Measurements from ENCODE around the gene XXYLT1.
A peak's percentile ranks its signal among the peaks of the same experiment; 100 is the strongest.

The XXYLT1 gene

DNA sequence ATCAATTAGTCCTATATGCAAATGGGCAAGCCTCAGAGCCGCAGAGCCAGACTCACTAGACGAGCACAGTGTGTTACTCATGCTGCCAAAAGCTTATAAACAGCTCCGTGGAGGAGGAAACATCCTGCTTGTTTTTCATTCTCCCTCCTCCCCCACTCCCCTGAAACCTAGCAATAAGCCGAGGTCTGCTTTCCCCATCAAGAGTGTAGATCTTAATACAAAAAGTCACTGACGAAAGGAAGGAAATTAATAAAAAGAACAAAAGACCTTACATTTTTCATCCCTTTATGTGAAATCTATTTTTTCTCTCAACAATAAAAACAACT is 88.5 kb downstream of the XXYLT1 start:
- peak; percentile 67 for DNase-seq

DNA sequence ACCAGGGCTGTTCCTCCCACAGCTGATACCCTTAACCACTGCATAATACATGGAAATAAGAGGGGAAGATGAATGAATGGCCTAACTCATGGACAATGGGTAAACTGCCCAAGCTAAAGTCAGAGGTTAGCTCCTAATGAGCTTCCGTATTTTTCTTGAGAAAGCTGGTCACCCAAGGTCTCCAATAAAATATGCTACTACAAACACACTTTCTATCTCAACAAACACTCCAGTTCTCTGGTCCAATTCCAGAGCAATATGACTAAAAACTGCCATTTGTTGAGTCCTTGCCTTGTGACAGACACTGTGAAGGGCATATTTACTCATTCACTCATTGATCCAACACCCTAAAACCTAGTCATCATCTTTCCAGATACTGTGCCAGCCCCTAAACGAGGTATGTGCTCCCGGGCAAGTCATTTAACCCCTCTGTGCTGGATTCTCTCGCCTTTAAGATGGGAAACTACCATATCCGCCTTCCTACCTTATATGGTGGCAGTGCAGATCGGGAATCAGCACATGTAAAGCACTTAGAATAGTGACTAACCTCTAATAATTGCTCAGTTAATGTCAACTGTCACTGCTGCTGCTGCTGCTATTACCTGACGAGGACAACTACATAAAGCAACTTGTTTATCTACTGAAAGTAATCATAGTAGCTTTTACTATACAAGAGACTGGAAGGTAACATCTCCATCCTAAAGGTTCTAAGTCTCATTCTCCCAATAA is 89.1 kb downstream of the XXYLT1 start:
- no peak for DNase-seq

DNA sequence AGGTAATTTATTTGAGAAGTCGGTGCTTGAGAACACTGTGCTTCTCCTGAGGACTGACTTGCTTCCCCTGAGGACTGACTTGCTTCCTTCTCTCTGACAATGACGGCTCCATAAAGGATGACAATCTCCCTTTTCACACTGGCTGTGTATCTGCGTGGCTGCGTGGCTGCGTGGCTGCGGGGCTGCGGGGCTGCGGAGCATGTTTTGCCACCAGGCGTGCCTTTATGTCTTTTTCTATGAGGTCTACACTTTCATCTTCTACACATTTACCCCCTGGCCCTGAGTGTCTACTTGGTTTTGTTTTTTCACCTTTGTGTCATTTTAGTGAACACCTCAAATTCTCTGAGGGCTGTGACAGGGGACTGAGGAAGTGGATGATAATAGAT is 89.9 kb downstream of the XXYLT1 start:
- no peak for DNase-seq

DNA sequence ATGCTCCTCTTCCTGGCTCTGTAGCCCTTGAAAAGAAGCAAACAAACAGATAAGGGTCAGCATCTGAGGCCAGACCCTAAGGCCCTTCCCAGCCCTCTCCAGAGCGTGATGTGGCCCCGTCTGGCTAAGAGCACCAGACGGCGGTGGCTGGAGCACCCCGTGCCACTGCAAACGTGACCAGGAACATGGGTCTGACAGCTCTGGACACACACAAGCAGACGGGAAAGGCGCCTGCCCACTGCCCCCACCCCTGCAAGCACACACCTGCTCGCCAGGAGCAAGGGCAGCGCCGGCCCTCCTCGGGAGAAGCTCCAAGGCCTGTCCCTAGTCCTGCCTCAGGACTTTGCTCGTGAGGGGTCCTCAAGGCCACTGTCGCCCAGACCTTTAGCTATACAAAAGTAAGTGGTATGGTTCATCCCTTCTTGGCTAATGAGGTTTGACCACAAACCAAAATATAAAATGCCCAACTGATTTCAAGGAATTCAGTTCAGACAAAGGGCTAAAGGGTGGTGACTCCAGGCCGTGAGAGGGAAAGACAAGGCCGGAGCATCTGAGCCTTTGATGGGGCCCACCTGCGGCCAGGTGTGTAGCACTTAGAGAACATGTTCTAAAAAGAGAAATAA is 90.4 kb downstream of the XXYLT1 start:
- no peak for DNase-seq

DNA sequence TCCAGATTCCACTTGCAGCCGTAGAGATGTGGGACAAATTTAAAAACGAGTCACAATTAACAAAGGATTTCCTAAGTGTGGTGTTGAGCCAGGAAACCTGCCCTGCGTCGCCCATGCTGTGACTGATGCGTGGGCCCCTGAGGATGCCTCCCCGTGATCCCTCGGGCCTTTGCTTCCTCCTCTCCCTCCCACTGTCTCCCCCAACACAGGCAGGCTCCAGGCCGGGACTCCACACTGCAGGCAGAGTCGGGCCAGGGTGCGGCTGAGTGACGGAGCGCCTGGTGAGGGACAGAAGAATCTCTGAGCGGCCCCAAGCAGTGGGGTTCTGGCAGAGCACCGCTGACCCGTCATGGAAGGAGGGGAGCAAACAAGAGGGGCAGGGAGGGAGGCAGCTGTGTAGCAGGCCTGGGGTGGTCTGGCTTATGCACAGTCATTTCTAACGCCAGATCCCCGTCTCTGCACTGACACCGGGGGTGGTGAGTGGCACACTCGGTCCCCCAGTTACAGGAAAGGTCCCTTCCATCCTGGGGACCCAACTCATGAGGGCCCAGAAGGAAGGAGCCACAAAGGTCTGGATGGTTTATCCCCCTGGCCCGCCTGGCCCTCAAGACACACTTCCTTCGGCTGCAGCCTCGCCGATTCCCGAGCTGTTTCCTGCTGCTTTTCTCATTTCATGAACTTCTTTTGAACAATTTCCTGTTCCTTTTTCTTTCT is 91.0 kb downstream of the XXYLT1 start:
- DNase-seq = no peak

DNA sequence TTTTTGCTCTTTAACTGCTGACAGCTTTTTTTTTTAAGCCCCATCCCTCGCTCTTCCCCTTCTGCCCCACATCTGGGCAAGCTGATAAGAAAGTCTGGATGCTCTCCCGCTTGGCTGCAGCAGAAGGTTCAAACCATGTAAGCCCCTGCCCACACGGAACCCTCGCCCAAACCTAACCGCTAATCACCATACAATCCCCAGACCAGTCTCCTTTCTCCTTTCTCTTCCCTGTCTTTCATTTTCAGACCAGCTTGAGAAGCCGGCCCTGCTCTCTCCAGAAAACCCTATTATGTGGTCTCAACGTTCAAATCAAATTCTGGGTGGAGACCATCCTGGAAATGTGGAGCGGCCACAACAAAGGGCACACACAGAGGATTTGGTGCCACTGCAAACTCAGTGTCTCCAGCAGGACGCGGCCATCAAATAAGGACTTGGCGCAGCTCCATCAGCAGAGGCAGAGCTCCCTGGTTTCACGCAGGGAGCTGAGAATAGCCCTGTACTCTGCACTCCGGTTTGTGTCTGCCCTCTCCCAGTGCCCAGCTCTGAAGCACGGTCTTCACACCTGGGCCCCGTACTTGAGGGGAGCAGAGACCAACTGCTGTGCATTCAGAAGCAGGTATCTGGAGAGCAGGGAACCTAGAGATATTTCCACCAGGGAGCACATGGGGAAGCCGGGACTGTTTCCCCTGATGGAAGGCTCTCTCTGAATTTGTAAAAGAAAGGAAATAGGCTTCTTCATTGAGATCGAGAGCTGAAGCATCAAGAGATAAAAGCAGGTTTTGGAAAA is 92.6 kb downstream of the XXYLT1 start:
- no peak for DNase-seq

DNA sequence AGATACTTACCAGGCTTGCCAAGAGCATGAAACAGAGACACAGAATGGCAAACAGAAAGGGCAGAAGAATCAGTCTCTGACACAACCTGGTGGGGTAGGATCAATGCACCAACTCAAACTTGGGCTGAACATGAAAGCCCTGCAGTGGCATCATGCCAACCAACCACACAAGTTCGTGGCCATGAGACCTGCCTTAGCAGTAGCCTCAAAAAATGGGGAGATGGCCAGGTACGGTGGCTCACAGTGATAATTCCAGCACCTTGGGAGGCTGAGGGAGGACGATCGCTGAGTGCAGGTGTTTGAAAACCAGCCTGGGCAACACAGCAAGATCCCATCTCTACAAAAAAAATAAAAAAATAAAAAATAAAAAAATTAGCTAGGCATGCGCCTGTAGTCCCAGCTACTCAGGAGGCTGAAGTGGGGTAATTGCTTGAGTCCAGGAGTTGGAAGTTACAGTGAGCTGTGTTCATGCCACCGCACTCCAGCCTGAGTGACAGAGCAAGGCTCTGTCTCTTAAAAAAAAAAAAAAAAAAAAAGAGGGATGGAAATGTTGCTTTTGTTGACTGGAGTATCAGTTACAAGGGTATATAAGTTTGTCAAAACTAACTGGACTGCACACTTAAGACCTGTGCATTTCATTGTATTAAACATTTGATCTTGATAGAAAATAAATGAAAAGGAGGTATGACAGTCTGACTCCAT is 93.4 kb downstream of the XXYLT1 start:
- no peak for DNase-seq

DNA sequence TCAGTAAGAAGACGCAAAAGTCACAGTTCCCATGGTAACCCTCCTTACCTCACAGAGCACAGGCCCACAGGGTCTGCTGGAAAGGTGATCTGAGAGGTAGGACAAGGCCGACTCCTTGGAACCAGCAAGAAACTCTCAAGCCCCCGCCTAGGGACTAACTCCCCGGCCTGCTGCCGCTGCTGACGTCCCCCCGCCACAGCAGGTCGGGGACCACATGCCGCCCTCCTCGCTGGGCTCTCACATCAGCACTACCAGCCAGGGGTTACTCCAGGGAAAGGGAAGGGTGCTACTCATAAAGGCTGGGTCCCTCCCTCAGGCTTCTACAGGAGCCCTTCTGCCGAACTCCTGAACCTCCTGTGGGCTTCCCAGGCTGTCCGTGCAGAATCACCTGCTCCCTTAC is 94.2 kb downstream of the XXYLT1 start:
- DNase-seq = no peak

DNA sequence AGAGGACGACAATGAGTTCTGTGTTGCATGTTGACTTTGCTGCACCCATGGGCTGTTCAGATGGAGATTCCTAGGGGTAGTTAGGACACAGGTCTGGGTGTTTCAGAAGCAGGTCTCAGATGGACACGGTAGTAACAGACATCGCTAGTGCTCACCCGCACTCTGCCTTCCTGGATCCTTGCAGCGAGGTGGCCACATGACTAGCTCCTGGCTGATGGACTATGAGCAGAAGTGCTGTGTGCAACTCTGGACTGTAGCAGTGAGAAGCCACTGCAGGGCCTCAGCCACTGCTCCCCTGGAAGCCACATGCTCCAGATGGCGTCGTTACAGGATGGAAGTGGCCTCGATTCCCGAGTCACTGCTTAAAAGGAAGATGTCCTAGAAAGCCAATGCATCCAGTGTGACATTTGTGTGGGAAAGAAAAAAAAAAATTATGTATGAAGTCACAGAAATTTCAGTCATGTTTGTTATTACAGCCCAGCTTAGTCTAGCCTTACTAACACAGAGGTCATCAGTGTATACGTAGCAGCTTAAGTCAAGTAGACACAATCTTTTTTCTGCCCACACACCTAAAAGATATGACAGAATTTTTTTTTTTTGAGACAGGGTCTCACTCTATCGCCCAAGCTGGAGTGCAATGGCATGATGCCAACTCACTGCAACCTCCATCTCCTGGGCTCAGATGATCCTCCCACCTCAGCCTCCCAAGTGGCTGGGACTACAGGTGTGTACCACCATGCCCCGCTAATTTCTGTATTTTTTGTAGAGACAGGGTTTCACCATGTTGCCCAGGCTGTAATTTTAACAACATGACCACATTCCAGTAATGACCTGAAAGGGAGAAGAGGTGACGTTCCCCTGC is 95.3 kb downstream of the XXYLT1 start:
- DNase-seq = no peak

DNA sequence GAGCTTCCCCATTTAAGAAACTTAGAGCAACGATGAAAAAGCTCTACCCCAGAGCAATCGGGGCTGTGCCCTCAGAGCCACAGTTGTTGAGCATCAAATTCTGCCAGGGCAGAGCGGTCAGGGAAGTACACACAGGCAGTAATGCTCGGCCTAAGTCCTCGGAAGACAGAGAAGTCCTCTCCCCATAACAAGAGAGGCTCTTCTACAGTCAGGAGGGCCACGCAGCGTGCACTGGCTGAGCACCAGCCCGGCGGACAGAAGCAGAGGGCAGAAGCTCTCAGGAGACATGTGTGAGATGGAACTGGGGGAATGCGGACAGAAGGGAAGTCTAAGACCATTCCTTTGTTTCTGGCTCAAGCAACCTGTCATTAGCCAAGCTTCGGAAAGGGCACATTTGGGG is 95.9 kb downstream of the XXYLT1 start:
- DNase-seq = no peak

DNA sequence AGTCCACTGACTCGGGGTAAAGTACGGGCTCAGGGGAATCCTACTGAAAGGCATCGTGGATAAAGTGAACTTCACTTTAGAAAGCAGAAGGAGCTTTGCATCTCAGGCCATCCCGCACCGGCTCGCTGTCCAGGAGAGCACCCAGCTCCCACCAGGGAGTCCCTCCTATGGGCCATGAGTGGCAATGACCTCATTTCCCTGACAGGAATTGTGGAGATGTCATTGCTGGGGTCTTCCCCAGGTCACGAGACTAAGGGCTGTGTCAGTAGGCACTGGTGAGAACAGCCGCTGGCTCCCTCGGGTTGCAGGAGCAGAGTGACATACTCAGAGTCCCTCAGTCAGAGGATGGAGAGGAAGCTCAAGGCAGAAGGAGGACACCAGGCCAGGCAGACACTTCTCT is 97.3 kb downstream of the XXYLT1 start:
- DNase-seq = no peak

DNA sequence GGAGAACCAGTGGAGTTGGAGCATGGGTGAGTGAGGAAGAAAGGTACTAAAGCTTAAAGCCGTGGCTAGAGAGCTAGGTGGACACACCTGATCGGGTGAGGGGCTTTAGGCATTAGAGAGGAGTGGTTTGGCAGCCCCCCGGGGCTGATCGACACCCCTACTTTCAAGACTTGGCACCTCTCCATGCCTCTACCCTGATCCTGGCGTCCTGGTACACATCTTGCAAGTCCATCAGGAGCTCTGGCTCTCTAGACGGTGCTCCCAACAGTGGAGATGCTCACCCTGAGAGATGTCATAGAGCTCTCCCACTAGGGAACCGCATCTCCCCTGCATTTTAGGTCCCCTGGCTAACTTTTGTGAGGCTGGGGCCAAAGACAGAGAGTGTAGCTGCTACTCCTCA is 98.1 kb downstream of the XXYLT1 start:
- DNase-seq = no peak

DNA sequence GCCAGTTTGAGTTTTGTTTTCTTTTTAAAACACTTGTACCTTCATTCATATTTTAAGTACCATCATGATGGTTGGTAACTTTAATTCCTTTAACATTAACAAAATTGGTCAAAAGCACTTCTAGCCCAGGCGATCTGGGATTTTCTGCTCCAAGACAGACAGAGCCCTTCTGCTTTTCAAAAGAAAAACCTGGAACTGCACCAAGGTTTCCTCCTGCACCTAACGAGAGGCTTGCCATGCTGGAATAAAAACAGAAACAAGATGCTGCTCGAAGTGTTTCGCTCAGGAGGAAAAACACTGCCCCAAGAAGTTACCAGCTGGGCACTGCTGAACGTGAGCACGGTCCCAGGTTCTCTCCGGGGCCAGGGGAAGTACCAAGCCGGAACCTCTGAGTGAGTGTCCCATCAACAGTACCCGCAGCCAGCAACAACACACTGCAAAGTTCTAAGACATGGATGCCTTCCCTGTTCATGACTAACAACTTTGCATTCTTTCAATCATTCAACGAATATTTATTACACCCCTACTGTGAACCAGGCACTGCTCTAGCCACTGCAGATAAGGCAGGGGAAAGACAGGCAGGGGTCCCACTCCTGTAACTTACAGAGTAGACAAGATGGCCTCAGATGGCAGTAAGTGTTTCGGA is 98.8 kb downstream of the XXYLT1 start:
- DNase-seq = peak; percentile 58

DNA sequence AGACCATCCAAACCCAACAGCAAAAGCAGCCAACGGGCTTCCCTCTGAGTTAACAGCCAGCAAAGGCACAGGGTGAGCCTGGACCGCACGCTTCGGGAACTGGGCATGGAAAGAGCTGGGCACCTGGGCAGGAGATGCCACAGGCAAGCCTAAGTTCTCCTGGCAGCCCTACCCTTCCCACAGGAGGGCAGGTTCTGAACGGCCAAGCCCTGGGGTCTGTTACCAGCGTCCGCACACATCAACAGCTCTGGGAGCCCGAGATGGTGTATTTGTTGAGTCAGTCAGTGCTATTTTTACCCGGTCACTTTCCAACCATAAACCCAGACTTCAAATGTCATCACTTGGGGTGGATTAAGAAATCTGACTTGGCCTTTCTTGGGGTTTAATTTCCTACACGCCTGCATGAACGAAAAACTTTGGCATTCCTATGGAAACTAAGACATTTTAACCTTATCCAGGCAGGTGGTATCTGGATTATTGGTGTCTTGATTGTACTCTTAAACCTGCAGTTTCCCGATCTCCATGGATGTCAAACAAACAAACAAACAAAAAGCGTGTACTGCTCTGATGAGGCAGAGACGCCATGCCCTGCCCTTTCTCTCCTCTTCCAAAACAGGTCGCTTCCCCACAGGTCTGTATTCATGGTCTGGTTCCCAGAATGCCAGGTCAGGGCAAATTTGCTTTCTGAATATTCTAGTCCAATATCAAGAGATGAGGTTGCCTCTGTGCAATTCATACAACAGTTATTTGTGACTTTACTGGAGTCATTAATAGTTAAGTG is 99.7 kb downstream of the XXYLT1 start:
- DNase-seq = no peak

DNA sequence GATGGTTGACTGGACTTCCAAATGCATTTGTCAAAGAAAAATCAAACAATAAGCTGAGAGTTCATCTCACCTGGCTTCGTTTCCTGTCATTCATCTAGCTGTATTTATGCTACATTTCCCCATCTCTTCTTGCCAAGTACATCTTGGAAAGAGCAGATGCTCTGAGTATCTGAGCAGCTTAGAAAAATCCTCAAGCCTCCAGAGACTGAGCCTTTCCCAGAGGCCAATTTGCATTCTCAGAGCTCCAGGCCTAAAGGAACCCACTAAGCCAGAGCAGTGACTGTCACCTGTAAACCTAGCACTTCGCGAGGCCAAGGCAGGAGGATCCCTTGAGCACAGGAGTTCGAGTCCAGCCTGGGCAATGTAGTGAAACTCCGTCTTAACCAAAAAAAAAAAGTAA is 100.5 kb downstream of the XXYLT1 start:
- no peak for DNase-seq

DNA sequence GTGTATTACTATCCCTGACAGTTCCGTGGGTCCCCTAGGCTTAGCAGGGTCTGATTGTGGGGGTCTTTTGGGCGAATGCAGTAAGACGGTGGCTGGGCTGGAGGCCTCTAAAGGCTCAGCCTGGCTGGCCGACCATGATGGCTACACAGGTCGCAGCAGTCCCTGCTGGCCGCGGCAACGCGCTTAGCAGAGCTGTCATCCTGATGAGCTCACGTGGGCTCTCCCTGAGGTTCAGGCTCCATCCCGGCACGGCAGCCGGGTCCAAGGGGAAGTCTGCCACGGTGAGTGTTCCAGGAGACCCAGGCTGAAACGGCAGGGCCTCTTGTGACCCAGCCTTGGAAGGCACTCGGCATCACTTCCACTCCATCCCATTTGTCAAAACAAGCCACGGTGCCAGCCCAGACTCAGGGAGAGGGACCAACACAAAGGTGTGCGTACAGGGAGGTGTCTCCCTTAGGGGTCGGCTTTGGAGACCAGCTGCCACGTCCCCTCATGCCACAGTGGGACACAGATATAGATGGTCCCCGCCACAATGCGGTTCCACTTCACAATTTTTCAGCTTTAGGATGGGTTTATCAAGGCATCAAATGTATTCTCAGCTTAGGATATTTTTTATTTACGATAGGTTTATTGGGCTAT is 101.8 kb downstream of the XXYLT1 start:
- no peak for DNase-seq

DNA sequence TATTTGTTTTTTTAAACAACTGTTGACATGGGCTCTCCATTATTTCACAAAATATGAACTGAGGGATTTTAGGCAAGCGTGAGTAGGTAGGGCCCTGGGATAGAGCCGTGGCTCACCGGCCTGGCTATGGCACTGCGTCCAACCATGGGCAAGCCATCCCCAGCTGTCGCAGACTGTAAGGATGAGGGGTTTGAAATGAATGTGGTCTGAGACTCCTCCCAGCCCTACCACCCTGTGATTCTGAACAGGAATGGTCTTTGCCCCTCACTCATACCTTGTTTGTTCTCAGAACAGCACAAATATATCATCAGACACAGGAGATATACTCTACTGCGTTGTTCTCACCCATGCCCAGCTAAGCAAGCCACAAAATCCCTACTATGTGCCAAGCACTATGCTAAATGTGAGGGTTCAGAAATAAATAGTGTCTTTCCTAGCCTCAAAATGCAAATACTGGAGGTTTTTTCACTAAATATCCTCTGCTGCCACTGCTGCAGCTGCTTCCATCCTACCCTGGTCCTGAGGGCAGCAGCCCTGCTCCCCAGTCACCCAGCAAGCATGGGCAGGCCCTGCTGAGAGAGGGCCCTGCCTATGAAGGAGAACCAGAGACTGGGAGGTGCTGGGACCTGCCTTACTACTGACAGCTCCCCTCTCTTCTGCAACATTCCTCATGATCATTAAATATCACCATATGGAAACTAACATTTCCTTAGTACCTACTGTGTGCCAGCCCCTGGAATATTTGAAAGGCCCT is 102.8 kb downstream of the XXYLT1 start:
- no peak for DNase-seq

DNA sequence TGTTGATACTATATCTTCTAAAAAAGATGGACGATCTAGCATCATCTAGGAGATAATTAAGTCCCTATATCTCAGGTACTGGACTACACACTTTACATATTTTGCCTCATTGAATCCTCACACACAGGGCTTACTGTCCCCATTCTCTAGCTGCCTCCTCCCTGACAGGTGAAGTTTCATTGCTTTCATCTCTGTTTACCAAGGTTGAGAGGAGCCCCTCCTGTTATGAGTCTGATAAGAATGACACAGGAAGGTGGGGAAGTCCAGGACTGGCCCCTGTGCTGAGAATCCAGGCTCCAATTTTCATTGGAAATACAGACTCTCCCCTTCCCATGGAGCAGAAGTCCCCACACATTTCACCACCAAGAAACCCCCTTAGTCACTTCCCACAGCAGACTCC is 105.2 kb downstream of the XXYLT1 start:
- DNase-seq = no peak

DNA sequence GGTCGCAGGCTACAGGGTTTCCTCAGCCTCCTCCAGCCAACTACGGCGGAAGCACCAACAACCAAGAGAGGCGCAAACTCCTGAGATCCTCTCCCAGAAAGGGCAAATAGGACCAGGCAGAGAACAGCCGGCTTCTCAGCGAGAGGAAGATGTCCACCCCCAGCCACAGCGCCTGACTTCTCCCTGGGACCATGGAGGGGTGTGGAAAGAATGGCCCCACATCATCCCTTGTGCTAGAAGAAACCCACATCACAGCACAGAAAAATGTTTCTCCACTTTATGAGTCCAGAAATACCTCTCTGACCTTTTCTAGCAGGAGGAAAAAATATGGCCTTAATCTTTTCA is 105.7 kb downstream of the XXYLT1 start:
- no peak for DNase-seq

Measured in fibroblast of upper back skin (primary cell).